ENCODE measurements around the gene DDX10.

- TF ChIP-seq CTCF (IDR thresholded peaks at IDR 0.05; ENCODE audit: insufficient read depth, low read length) (no peak), REST (IDR thresholded peaks at IDR 0.05; ENCODE audit: insufficient replicate concordance, low read depth) (no peak)
Observed at GRCh38 chr11:108807262-108807661, 142.4 kb downstream of the DDX10 start.

Data from HL-60 (cell line).